Measurements from ENCODE around the gene COL16A1.

COL16A1 gene

GRCh38 chr1:31626223-31627207 lies 77.3 kb downstream of the COL16A1 start:
- Histone ChIP-seq H3K4me3 (ENCODE audit: insufficient read depth, low read depth, low read length) (no peak overlapping the region), H3K9me3 (ENCODE audit: control insufficient read depth, low read length) (no peaks in the 10 kb centered on the region), H3K36me3 (ENCODE audit: control insufficient read depth, insufficient read depth, low read length) (peaks cover 11% of the 10 kb centered on the region), H3K27me3 (ENCODE audit: control insufficient read depth, insufficient read depth, low read length, poor library complexity, severe bottlenecking) (no peaks in the 10 kb centered on the region), H3K4me1 (ENCODE audit: control insufficient read depth, insufficient read depth, low read length) (peaks cover 4% of the 10 kb centered on the region), H3K27ac (ENCODE audit: insufficient read depth, low read depth, low read length, poor library complexity, severe bottlenecking) (no peak overlapping the region)
- WGBS, 2 experiments = 65 to 68% methylated on average over 23 of the region's 23 CpGs

GRCh38 chr1:31625561-31626222 lies 78.1 kb downstream of the COL16A1 start:
- Histone ChIP-seq H3K4me1 (ENCODE audit: control insufficient read depth, insufficient read depth, low read length) (peaks cover 4% of the 10 kb centered on the region), H3K36me3 (ENCODE audit: control insufficient read depth, insufficient read depth, low read length) (peaks cover 11% of the 10 kb centered on the region), H3K9me3 (ENCODE audit: control insufficient read depth, low read length) (no peaks in the 10 kb centered on the region), H3K27ac (ENCODE audit: insufficient read depth, low read depth, low read length, poor library complexity, severe bottlenecking) (no peak overlapping the region), H3K27me3 (ENCODE audit: control insufficient read depth, insufficient read depth, low read length, poor library complexity, severe bottlenecking) (no peaks in the 10 kb centered on the region), H3K4me3 (ENCODE audit: insufficient read depth, low read depth, low read length) (no peak overlapping the region)
- WGBS, 2 experiments = 91 to 94% methylated on average over 4 of the region's 4 CpGs

- no peak overlapping the region for H3K4me3 ChIP-seq (ENCODE audit: insufficient read depth, low read depth, low read length)
- H3K27me3 ChIP-seq (ENCODE audit: control insufficient read depth, insufficient read depth, low read length, poor library complexity, severe bottlenecking) = no peaks in the 10 kb centered on the region
- H3K4me1 ChIP-seq (ENCODE audit: control insufficient read depth, insufficient read depth, low read length) = peaks cover 4% of the 10 kb centered on the region
- no peak overlapping the region for H3K27ac ChIP-seq (ENCODE audit: insufficient read depth, low read depth, low read length, poor library complexity, severe bottlenecking)
- 94 to 96% methylated on average over 16 of the region's 16 CpGs for WGBS, 2 experiments
- peaks cover 8% of the 10 kb centered on the region for H3K36me3 ChIP-seq (ENCODE audit: control insufficient read depth, insufficient read depth, low read length)
- no peaks in the 10 kb centered on the region for H3K9me3 ChIP-seq (ENCODE audit: control insufficient read depth, low read length)
These were observed 78.9 kb downstream of the COL16A1 start for GRCh38 chr1:31624731-31625514.

GRCh38 chr1:31624309-31624708 lies 79.5 kb downstream of the COL16A1 start:
- H3K9me3 ChIP-seq (ENCODE audit: control insufficient read depth, low read length) = no peaks in the 10 kb centered on the region
- H3K36me3 ChIP-seq (ENCODE audit: control insufficient read depth, insufficient read depth, low read length) = peaks cover 1% of the 10 kb centered on the region
- H3K4me3 ChIP-seq (ENCODE audit: insufficient read depth, low read depth, low read length) = no peak overlapping the region
- peaks cover 4% of the 10 kb centered on the region for H3K4me1 ChIP-seq (ENCODE audit: control insufficient read depth, insufficient read depth, low read length)
- H3K27me3 ChIP-seq (ENCODE audit: control insufficient read depth, insufficient read depth, low read length, poor library complexity, severe bottlenecking) = no peaks in the 10 kb centered on the region
- WGBS, 2 experiments = 90 to 95% methylated on average over 5 of the region's 5 CpGs
- H3K27ac ChIP-seq (ENCODE audit: insufficient read depth, low read depth, low read length, poor library complexity, severe bottlenecking) = no peak overlapping the region

GRCh38 chr1:31623365-31623764 lies 80.5 kb downstream of the COL16A1 start:
- H3K27ac ChIP-seq (ENCODE audit: insufficient read depth, low read depth, low read length, poor library complexity, severe bottlenecking) = no peak overlapping the region
- peaks cover 7% of the 10 kb centered on the region for H3K27me3 ChIP-seq (ENCODE audit: control insufficient read depth, insufficient read depth, low read length, poor library complexity, severe bottlenecking)
- H3K4me1 ChIP-seq (ENCODE audit: control insufficient read depth, insufficient read depth, low read length) = peaks cover 1% of the 10 kb centered on the region
- H3K4me3 ChIP-seq (ENCODE audit: insufficient read depth, low read depth, low read length) = no peak overlapping the region
- H3K36me3 ChIP-seq (ENCODE audit: control insufficient read depth, insufficient read depth, low read length) = no peaks in the 10 kb centered on the region
- WGBS, 2 experiments = 93 to 96% methylated on average over 11 to 12 of the region's 12 CpGs
- no peaks in the 10 kb centered on the region for H3K9me3 ChIP-seq (ENCODE audit: control insufficient read depth, low read length)

- H3K27me3 ChIP-seq (ENCODE audit: control insufficient read depth, insufficient read depth, low read length, poor library complexity, severe bottlenecking) = peaks cover 19% of the 10 kb centered on the region
- no peaks in the 10 kb centered on the region for H3K36me3 ChIP-seq (ENCODE audit: control insufficient read depth, insufficient read depth, low read length)
- H3K4me3 ChIP-seq (ENCODE audit: insufficient read depth, low read depth, low read length) = no peak overlapping the region
- no peak overlapping the region for H3K27ac ChIP-seq (ENCODE audit: insufficient read depth, low read depth, low read length, poor library complexity, severe bottlenecking)
- no peaks in the 10 kb centered on the region for H3K9me3 ChIP-seq (ENCODE audit: control insufficient read depth, low read length)
- H3K4me1 ChIP-seq (ENCODE audit: control insufficient read depth, insufficient read depth, low read length) = no peaks in the 10 kb centered on the region
- 88% methylated on average over 15 of the region's 15 CpGs for WGBS, 2 experiments
These were observed 81.7 kb downstream of the COL16A1 start for GRCh38 chr1:31621847-31622730.

- Histone ChIP-seq H3K36me3 (ENCODE audit: control insufficient read depth, insufficient read depth, low read length) (no peaks in the 10 kb centered on the region), H3K27ac (ENCODE audit: insufficient read depth, low read depth, low read length, poor library complexity, severe bottlenecking) (no peak overlapping the region), H3K9me3 (ENCODE audit: control insufficient read depth, low read length) (no peaks in the 10 kb centered on the region), H3K4me3 (ENCODE audit: insufficient read depth, low read depth, low read length) (no peak overlapping the region), H3K27me3 (ENCODE audit: control insufficient read depth, insufficient read depth, low read length, poor library complexity, severe bottlenecking) (peaks cover 26% of the 10 kb centered on the region), H3K4me1 (ENCODE audit: control insufficient read depth, insufficient read depth, low read length) (no peaks in the 10 kb centered on the region)
- 91 to 95% methylated on average over 5 of the region's 5 CpGs for WGBS, 2 experiments
These were observed 82.4 kb downstream of the COL16A1 start for GRCh38 chr1:31621498-31621820.

GRCh38 chr1:31620631-31621497 lies 83.0 kb downstream of the COL16A1 start:
- WGBS, 2 experiments = 92% methylated on average over 20 of the region's 20 CpGs
- Histone ChIP-seq H3K4me1 (ENCODE audit: control insufficient read depth, insufficient read depth, low read length) (no peaks in the 10 kb centered on the region), H3K4me3 (ENCODE audit: insufficient read depth, low read depth, low read length) (no peak overlapping the region)

More at GRCh38 chr1:31620631-31621497, 83.0 kb downstream of the COL16A1 start:
- H3K27ac ChIP-seq (ENCODE audit: insufficient read depth, low read depth, low read length, poor library complexity, severe bottlenecking) = no peak overlapping the region
- no peaks in the 10 kb centered on the region for H3K36me3 ChIP-seq (ENCODE audit: control insufficient read depth, insufficient read depth, low read length)
- peaks cover 32% of the 10 kb centered on the region for H3K27me3 ChIP-seq (ENCODE audit: control insufficient read depth, insufficient read depth, low read length, poor library complexity, severe bottlenecking)
- H3K9me3 ChIP-seq (ENCODE audit: control insufficient read depth, low read length) = no peaks in the 10 kb centered on the region

Measured in ectodermal cell (in vitro differentiated cells).